PFSK-1 (cell line): ENCODE results near the gene ABHD14A.

Experiments used
- FOXP2 ChIP-seq: optimal IDR thresholded peaks from 2 replicates; pipeline ENCODE3; 2011; ENCODE audit warnings: borderline replicate concordance, control low read depth, inconsistent platforms; ENCODE audit not compliant: insufficient read depth; ENCODE audit errors: extremely low read length, extremely low read depth
- POLR2AphosphoS5 ChIP-seq: IDR thresholded peaks from 2 replicates; pipeline ENCODE4 v1.6.1; 2012; ENCODE audit warnings: low read depth, mild to moderate bottlenecking, control low read depth, low read length, moderate library complexity
- SIN3A ChIP-seq: IDR thresholded peaks from 2 replicates; pipeline ENCODE4 v1.6.1; 2012; ENCODE audit warnings: mild to moderate bottlenecking, low read length, moderate library complexity, borderline replicate concordance; ENCODE audit not compliant: insufficient read depth
- TAF1 ChIP-seq: IDR thresholded peaks from 2 replicates; pipeline ENCODE4 v1.6.1; 2012; ENCODE audit warnings: low read length, control low read depth, borderline replicate concordance; ENCODE audit not compliant: insufficient read depth
- TF ChIP-seq, protein P1 (sequence below), 2 experiments: IDR thresholded peaks; 2 replicates each; pipeline versions ENCODE4 v1.6.1 to v1.8.0; 2011 to 2012; ENCODE audit warnings: low read depth in 2 of 2, low read length in 2 of 2, control low read depth in 1 of 2, inconsistent platforms in 1 of 2, mild to moderate bottlenecking in 1 of 2, moderate library complexity in 1 of 2; ENCODE audit not compliant: insufficient read depth in 1 of 2

ABHD14A gene

DNA sequence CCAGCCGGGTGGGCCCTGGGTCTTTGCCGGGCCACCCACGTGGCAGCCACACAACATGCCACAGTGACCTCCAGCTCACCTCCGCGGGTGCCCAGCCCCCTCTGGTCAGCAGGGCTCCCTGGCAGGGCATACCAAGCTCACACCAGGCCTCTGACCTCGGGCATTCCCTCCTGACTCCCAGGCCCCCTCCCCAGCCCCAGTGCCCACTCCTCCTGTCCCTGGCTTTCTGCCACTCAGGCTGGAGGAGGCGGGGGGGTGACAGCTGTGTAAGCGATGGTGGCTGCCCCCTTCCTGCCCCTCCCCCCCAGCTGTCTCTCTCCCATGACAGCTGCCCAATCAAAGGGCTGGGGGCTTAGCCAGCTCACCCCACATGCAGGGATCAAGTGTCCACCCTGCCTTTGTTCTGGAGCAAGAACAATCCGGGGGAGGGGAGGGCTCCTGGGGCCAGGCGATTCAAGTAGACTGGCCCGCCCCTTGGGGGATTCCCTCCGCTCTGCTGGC lies 10.9 kb upstream of the ABHD14A start:
- TF ChIP-seq TAF1, result no peak
- TF ChIP-seq, protein P1, sequence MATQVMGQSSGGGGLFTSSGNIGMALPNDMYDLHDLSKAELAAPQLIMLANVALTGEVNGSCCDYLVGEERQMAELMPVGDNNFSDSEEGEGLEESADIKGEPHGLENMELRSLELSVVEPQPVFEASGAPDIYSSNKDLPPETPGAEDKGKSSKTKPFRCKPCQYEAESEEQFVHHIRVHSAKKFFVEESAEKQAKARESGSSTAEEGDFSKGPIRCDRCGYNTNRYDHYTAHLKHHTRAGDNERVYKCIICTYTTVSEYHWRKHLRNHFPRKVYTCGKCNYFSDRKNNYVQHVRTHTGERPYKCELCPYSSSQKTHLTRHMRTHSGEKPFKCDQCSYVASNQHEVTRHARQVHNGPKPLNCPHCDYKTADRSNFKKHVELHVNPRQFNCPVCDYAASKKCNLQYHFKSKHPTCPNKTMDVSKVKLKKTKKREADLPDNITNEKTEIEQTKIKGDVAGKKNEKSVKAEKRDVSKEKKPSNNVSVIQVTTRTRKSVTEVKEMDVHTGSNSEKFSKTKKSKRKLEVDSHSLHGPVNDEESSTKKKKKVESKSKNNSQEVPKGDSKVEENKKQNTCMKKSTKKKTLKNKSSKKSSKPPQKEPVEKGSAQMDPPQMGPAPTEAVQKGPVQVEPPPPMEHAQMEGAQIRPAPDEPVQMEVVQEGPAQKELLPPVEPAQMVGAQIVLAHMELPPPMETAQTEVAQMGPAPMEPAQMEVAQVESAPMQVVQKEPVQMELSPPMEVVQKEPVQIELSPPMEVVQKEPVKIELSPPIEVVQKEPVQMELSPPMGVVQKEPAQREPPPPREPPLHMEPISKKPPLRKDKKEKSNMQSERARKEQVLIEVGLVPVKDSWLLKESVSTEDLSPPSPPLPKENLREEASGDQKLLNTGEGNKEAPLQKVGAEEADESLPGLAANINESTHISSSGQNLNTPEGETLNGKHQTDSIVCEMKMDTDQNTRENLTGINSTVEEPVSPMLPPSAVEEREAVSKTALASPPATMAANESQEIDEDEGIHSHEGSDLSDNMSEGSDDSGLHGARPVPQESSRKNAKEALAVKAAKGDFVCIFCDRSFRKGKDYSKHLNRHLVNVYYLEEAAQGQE (IDR thresholded peaks at IDR 0.05; ENCODE audit: insufficient read depth in 1 of 2, low read depth in 2 of 2, low read length in 2 of 2), result no peak
- no peak for TF ChIP-seq POLR2AphosphoS5

GRCh38 chr3:51964521-51964920 lies 10.3 kb upstream of the ABHD14A start:
- TF ChIP-seq FOXP2, result no peak
- no peak for TF ChIP-seq SIN3A
- no peak for TF ChIP-seq POLR2AphosphoS5
- no peak for TF ChIP-seq TAF1
- TF ChIP-seq, protein P1 (IDR thresholded peaks at IDR 0.05; ENCODE audit: insufficient read depth in 1 of 2, low read depth in 2 of 2, low read length in 2 of 2), result no peak

DNA sequence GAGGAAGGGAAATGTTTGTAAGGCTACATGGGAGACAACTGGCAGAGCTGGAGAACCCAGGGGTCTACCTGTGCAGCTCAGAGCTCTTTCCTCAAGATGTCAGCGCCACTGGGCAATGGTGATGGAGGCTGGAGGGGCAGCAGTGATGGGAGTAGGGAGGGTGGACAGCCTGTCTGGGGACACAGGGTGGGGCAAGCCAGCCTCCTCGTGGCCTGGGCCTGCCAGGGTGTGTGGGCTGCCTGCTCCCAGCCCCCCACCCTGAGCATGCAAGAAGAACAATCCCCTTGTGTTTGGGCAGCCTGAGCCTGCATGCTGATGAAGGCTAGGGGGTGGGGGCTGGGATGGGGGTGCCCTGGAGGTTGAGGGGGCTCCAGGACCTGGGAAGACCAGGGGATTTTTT lies 8.8 kb upstream of the ABHD14A start:
- TF ChIP-seq POLR2AphosphoS5, result no peak

GRCh38 chr3:51966486-51966885 lies 8.4 kb upstream of the ABHD14A start:
- TF ChIP-seq, protein P1 (IDR thresholded peaks at IDR 0.05; ENCODE audit: insufficient read depth in 1 of 2, low read depth in 2 of 2, low read length in 2 of 2), result no peak
- TF ChIP-seq SIN3A (no peak), FOXP2 (no peak), POLR2AphosphoS5 (no peak), TAF1 (no peak)

DNA sequence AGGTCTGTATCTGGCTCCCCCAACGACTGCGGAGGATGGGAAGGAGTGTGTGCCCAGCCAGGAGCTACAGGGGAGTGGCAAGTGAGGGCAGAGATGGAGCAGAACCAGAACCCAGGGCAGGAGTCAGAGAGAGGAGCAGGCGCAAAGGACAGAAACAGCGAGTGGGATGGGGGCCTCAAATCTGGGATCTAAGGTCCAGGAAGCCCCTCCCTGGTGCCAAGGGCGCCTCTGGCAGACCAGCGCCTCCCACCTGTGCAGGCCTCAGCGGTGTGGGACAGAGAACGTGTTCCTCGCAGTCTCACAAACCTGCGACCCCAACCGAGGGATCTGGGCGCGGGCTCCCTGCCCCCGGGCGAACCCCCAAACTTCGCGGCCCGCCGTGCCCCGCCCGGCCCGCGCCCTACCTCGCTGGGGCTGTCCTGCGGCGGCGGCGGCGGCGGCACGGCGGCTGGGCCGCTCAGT lies 7.9 kb upstream of the ABHD14A start:
- TF ChIP-seq, protein P1 (IDR thresholded peaks at IDR 0.05; ENCODE audit: insufficient read depth in 1 of 2, low read depth in 2 of 2, low read length in 2 of 2), result no peak
